Urothelium cell line (cell line): ENCODE measurements around the gene EBNA1BP2.
"Not testable (repeated sequence)": the region's sequence is repeated elsewhere in the genome, so short reads cannot be mapped to it uniquely, and the experiment has no call there.

Experiments used
- DNase-seq: peaks from one replicate; pipeline ENCODE4 v3.0.0; 2011; ENCODE audit warnings: low spot score, mixed read lengths
- FAIRE-seq: peaks from 2 replicates; lab custom pipeline; 2011; peaks lifted over from hg19 to GRCh38; lab: Jason Lieb, UNC

The EBNA1BP2 gene

GRCh38 chr1:43171876-43172526 lies at the start of gene EBNA1BP2, which contains the start of gene CFAP57:
Gene EBNA1BP2 (minus strand): TSS chr1:43172290. CDS start chr1:43172118, 172 bp downstream.
Gene CFAP57 (plus strand): TSS chr1:43172330. CDS start chr1:43172754, 424 bp downstream.
- DNase-seq: peak; percentile 96
- peak; percentile 83 for FAIRE-seq

GRCh38 chr1:43221797-43222196 lies 49.7 kb upstream of the EBNA1BP2 start:
- DNase-seq: no peak
- peak; percentile 55 for FAIRE-seq

- no peak for FAIRE-seq
- DNase-seq: no peak
These were observed 49.1 kb upstream of the EBNA1BP2 start for GRCh38 chr1:43220905-43221778.

- no peak for DNase-seq
- peak; percentile 88 for FAIRE-seq
These were observed 45.7 kb upstream of the EBNA1BP2 start for GRCh38 chr1:43217747-43218146.

GRCh38 chr1:43214501-43215444 lies 42.7 kb upstream of the EBNA1BP2 start:
- FAIRE-seq (no peak), DNase-seq (no peak)

- not testable (repeated sequence) for DNase-seq, FAIRE-seq
These were observed 36.2 kb upstream of the EBNA1BP2 start for GRCh38 chr1:43208277-43208676.

GRCh38 chr1:43207229-43207853 lies 35.3 kb upstream of the EBNA1BP2 start:
- DNase-seq: peak; percentile 62
- peak; percentile 67 for FAIRE-seq

- FAIRE-seq (peak; percentile 93), DNase-seq (peak; percentile 95)
These were observed 34.6 kb upstream of the EBNA1BP2 start for GRCh38 chr1:43206600-43207228.

- no peak for FAIRE-seq
- DNase-seq: peak; percentile 46
These were observed 33.6 kb upstream of the EBNA1BP2 start for GRCh38 chr1:43205671-43206070.

- no peak for DNase-seq
- FAIRE-seq: no peak
These were observed 32.3 kb upstream of the EBNA1BP2 start for GRCh38 chr1:43204394-43204793.

- DNase-seq (no peak), FAIRE-seq (no peak)
These were observed 31.8 kb upstream of the EBNA1BP2 start for GRCh38 chr1:43203859-43204258.

GRCh38 chr1:43199093-43199726 lies 27.1 kb upstream of the EBNA1BP2 start:
- FAIRE-seq: peak; percentile 79
- DNase-seq: no peak

GRCh38 chr1:43197343-43198127 lies 25.4 kb upstream of the EBNA1BP2 start:
- no peak for FAIRE-seq
- no peak for DNase-seq

GRCh38 chr1:43194509-43194908 lies 22.4 kb upstream of the EBNA1BP2 start:
- DNase-seq (no peak), FAIRE-seq (no peak)

- no peak for DNase-seq
- no peak for FAIRE-seq
These were observed 16.0 kb upstream of the EBNA1BP2 start for GRCh38 chr1:43188106-43188505.

GRCh38 chr1:43184995-43185394 lies 12.9 kb upstream of the EBNA1BP2 start:
- FAIRE-seq (no peak), DNase-seq (no peak)

- no peak for FAIRE-seq
- no peak for DNase-seq
These were observed 12.3 kb upstream of the EBNA1BP2 start for GRCh38 chr1:43184388-43184787.

GRCh38 chr1:43177691-43178090 lies 5.6 kb upstream of the EBNA1BP2 start:
- no peak for DNase-seq
- FAIRE-seq: no peak

GRCh38 chr1:43174873-43175272 lies 2.8 kb upstream of the EBNA1BP2 start:
- no peak for FAIRE-seq
- DNase-seq: no peak
